ENCODE data around the gene CNTLN.

CNTLN gene

DNA sequence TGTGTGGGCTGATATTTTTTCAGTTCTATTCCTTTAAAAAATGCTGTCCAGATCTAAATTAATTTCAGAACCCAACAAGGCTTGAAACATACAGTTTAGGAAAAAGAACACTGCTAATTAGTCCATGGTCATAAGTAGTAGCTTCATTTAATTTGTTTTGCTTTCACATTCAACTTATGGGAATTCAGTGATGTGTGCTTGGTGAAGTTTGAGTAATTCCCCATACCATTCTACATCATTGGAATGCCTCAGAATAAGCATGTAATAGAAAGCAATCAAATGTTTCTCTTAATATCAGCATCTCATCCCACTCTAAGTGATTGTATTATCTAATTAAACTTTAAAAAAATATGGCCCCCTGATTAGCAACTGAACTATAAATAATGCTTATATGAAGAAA, 2.7 kb downstream of the CNTLN start:
- Histone ChIP-seq H3K27ac (ENCODE audit: low read depth, low read length, poor library complexity, severe bottlenecking) (no peak overlapping the region), H3K4me3 (ENCODE audit: low read depth, low read length, poor library complexity, severe bottlenecking) (no peak overlapping the region), H4K20me1 (ENCODE audit: insufficient read depth, low read length) (no peaks in the 10 kb centered on the region), H3F3A (ENCODE audit: insufficient read depth, low read length) (no peaks in the 10 kb centered on the region), H3K36me3 (ENCODE audit: insufficient read depth, low read length) (no peaks in the 10 kb centered on the region), H2AFZ (ENCODE audit: low read length) (no peak overlapping the region), H3K9ac (ENCODE audit: low read length) (no peak overlapping the region), H3K9me2 (ENCODE audit: low read depth, low read length) (no peaks in the 10 kb centered on the region), H3K79me2 (ENCODE audit: insufficient read depth, low read length) (no peaks in the 10 kb centered on the region), H3K4me1 (ENCODE audit: insufficient read depth, low read length, severe bottlenecking) (peaks cover 10% of the 10 kb centered on the region), H3K4me2 (ENCODE audit: low read length) (no peak overlapping the region), H3K9me3 (ENCODE audit: low read length) (no peaks in the 10 kb centered on the region), H3K27me3 (ENCODE audit: insufficient read depth, low read length) (no peaks in the 10 kb centered on the region)
- TF ChIP-seq EZH2 (IDR thresholded peaks at IDR 0.05; ENCODE audit: borderline replicate concordance, low read length) (no peak), CTCF (IDR thresholded peaks at IDR 0.05; ENCODE audit: low read length) (no peak)

DNA sequence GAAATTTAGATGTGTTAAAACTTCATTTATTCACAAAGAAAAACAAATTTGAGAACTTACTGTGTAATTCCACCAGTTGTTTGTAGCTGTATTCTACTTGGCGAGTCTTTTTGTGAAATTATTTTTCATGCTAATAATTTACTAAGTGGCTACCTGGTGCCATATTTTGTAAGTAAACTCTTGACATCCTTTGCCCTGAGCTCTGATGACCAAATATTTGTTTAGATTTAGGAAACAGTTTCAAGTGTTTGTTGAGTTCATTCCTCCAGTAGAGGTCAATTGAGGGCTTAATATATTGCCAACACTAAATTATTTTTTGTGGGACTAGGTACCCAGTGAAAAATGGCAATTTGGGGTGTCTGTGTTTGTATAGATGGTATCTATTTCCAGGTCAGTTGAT, 3.7 kb downstream of the CNTLN start:
- Histone ChIP-seq H3K9me3 (ENCODE audit: low read length) (no peaks in the 10 kb centered on the region), H4K20me1 (ENCODE audit: insufficient read depth, low read length) (no peaks in the 10 kb centered on the region), H3K9ac (ENCODE audit: low read length) (no peak overlapping the region), H3K4me1 (ENCODE audit: insufficient read depth, low read length, severe bottlenecking) (peaks cover 10% of the 10 kb centered on the region), H3F3A (ENCODE audit: insufficient read depth, low read length) (no peaks in the 10 kb centered on the region), H3K4me3 (ENCODE audit: low read depth, low read length, poor library complexity, severe bottlenecking) (no peak overlapping the region), H3K9me2 (ENCODE audit: low read depth, low read length) (no peaks in the 10 kb centered on the region), H3K27ac (ENCODE audit: low read depth, low read length, poor library complexity, severe bottlenecking) (no peak overlapping the region), H3K4me2 (ENCODE audit: low read length) (no peak overlapping the region), H2AFZ (ENCODE audit: low read length) (no peak overlapping the region), H3K79me2 (ENCODE audit: insufficient read depth, low read length) (no peaks in the 10 kb centered on the region), H3K27me3 (ENCODE audit: insufficient read depth, low read length) (no peaks in the 10 kb centered on the region), H3K36me3 (ENCODE audit: insufficient read depth, low read length) (no peaks in the 10 kb centered on the region)
- TF ChIP-seq EZH2 (IDR thresholded peaks at IDR 0.05; ENCODE audit: borderline replicate concordance, low read length) = no peak
- TF ChIP-seq CTCF (IDR thresholded peaks at IDR 0.05; ENCODE audit: low read length) = no peak

DNA sequence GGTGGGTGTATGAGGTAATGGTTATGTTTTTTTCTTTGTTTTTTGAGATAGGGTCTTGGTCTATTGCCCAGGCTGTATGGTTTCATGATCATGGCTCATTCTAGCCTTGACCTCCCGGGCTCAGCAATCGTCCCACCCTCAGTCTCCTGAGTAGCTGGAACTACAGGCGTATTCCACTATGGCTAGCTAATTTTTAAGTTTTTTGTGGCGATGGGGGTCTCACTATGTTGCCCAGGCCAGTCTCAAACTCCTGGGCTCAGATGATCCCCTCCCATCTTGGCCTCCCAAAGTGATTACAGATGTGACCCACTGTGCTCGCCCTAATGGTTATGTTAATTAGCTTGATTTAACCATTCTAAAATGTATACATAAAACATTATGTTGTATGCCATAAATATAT, 5.6 kb downstream of the CNTLN start:
- Histone ChIP-seq H3K36me3 (ENCODE audit: insufficient read depth, low read length) (0 out of 2 replicates have a peak, but pooled peaks cover 6% of the 10 kb centered on the region), H3K27me3 (ENCODE audit: insufficient read depth, low read length) (no peaks in the 10 kb centered on the region), H3K4me2 (ENCODE audit: low read length) (no peak overlapping the region), H4K20me1 (ENCODE audit: insufficient read depth, low read length) (no peaks in the 10 kb centered on the region), H3K9me3 (ENCODE audit: low read length) (no peaks in the 10 kb centered on the region), H3K9ac (ENCODE audit: low read length) (no peak overlapping the region), H3K4me1 (ENCODE audit: insufficient read depth, low read length, severe bottlenecking) (peaks cover 4% of the 10 kb centered on the region), H3F3A (ENCODE audit: insufficient read depth, low read length) (no peaks in the 10 kb centered on the region), H3K9me2 (ENCODE audit: low read depth, low read length) (no peaks in the 10 kb centered on the region), H3K4me3 (ENCODE audit: low read depth, low read length, poor library complexity, severe bottlenecking) (no peak overlapping the region), H2AFZ (ENCODE audit: low read length) (no peak overlapping the region), H3K27ac (ENCODE audit: low read depth, low read length, poor library complexity, severe bottlenecking) (no peak overlapping the region), H3K79me2 (ENCODE audit: insufficient read depth, low read length) (no peaks in the 10 kb centered on the region)
- TF ChIP-seq EZH2 (IDR thresholded peaks at IDR 0.05; ENCODE audit: borderline replicate concordance, low read length) (no peak), CTCF (IDR thresholded peaks at IDR 0.05; ENCODE audit: low read length) (no peak)

Data from OCI-LY1 (cell line).